GM23248 (cell line): Measurements from ENCODE around the gene SEC61B. TPM values are rescaled to one million over a fixed set of nuclear protein-coding genes. Genes with fewer than 3 reads are reported as not detected.

Experiments used
- DNase-seq: peaks from one replicate; pipeline ENCODE4 v3.0.0-alpha.2; 2015
- H2AFZ ChIP-seq: fragments of 200-600 bp; sonication (generic); 2 replicates; pipeline ENCODE4 v1.6.1; 2016; ENCODE audit warnings: antibody characterized with exemption
- H3F3A ChIP-seq: fragments of 200-600 bp; sonication (generic); 2 replicates; pipeline ENCODE4 v1.6.1; 2016; ENCODE audit warnings: mild to moderate bottlenecking, antibody characterized with exemption, mixed run types; ENCODE audit not compliant: insufficient read depth
- H3K27ac ChIP-seq: fragments of 200-600 bp; sonication (generic); 2 replicates; pipeline ENCODE4 v1.5.1; 2016; ENCODE audit warnings: mild to moderate bottlenecking
- H3K27me3 ChIP-seq: fragments of 200-600 bp; sonication (generic); replicated peaks from 2 replicates; pipeline ENCODE4 v1.6.1; 2016; ENCODE audit warnings: mild to moderate bottlenecking; ENCODE audit not compliant: insufficient read depth
- H3K36me3 ChIP-seq: fragments of 200-600 bp; sonication (generic); 2 replicates; pipeline ENCODE4 v1.6.1; 2016; ENCODE audit warnings: low read depth, mild to moderate bottlenecking
- H3K4me1 ChIP-seq: fragments of 200-600 bp; sonication (generic); 2 replicates; pipeline ENCODE4 v1.6.1; 2016; ENCODE audit warnings: mild to moderate bottlenecking; ENCODE audit not compliant: insufficient read depth
- H3K4me2 ChIP-seq: fragments of 200-600 bp; sonication (generic); one replicate; pipeline ENCODE4 v1.6.1; 2016; ENCODE audit warnings: mild to moderate bottlenecking; ENCODE audit not compliant: unreplicated experiment
- H3K4me3 ChIP-seq: fragments of 200-600 bp; sonication (generic); 2 replicates; pipeline ENCODE4 v1.5.1; 2016; ENCODE audit warnings: mild to moderate bottlenecking
- H3K79me2 ChIP-seq: fragments of 200-600 bp; sonication (generic); 2 replicates; pipeline ENCODE4 v1.6.1; 2016; ENCODE audit warnings: mild to moderate bottlenecking; ENCODE audit not compliant: insufficient read depth
- H3K9ac ChIP-seq: fragments of 200-600 bp; sonication (generic); 2 replicates; pipeline ENCODE4 v1.6.1; 2016; ENCODE audit warnings: mild to moderate bottlenecking
- H3K9me2 ChIP-seq: fragments of 200-600 bp; sonication (generic); 2 replicates; pipeline ENCODE4 v1.6.1; 2016; ENCODE audit warnings: mixed run types, mild to moderate bottlenecking, moderate library complexity; ENCODE audit not compliant: insufficient read depth
- H3K9me3 ChIP-seq: fragments of 200-600 bp; sonication (generic); one replicate; pipeline ENCODE4 v1.6.1; 2017; ENCODE audit warnings: low read depth
- H4K20me1 ChIP-seq: fragments of 200-600 bp; sonication (generic); 2 replicates; pipeline ENCODE4 v1.6.0; 2016; ENCODE audit not compliant: insufficient read depth
- EZH2 ChIP-seq: fragments of 200-600 bp; sonication (generic); IDR thresholded peaks from 2 replicates; pipeline ENCODE4 v1.6.1; 2018; ENCODE audit warnings: antibody characterized with exemption, mild to moderate bottlenecking; ENCODE audit not compliant: insufficient read depth, poor library complexity, severe bottlenecking
- EZH2phosphoT487 ChIP-seq: fragments of 200-600 bp; sonication (generic); IDR thresholded peaks from 2 replicates; pipeline ENCODE4 v1.6.1; 2018; ENCODE audit warnings: antibody characterized with exemption, moderate library complexity, mild to moderate bottlenecking, low read depth; ENCODE audit not compliant: insufficient read depth
- WGBS, 2 experiments: methylation state at CpG; one replicate each; pipeline ENCODE4 v1.1.6; 2015 to 2017; ENCODE audit warnings: low lambda C conversion rate in 2 of 2, low coverage in 1 of 2; ENCODE audit errors: missing lambda C conversion rate in 2 of 2; 5-methylcytosine and 5-hydroxymethylcytosine counted together
- in situ Hi-C: fragments of 300-500 bp; cut with MboI; formaldehyde crosslinking; loops from 2 replicates; pipeline ENCODE4 v1.15.0; 2020
- polyA plus RNA-seq: library from polyadenylated mRNA; unstranded; fragments of >200 nt; fragmentation: Nextera tagmentation; extraction: Ambion mirVana; gene quantifications from 2 replicates; pipeline ENCODE4 v1.2.1, GENCODE V29; 2016
- small RNA-seq: library from RNA; depleted of rRNA; stranded (forward); fragments of <200 nt; gene quantifications from one replicate; pipeline ENCODE3, GENCODE V24; 2014; ENCODE audit warnings: low read depth, low replicate concordance
- total RNA-seq: library from RNA; depleted of rRNA; stranded (reverse); fragments of >200 nt; shearing (Covaris generic); gene quantifications from 2 replicates; pipeline ENCODE4 v1.2.3, GENCODE V29; 2014; rRNA removed

Gene SEC61B
- total and polyA plus RNA-seq, 2 experiments from 2014 or later: 127 to 428 TPM

- peak overlapping the region; percentile 1 for H3K4me2 ChIP-seq
- no peaks in the 10 kb centered on the region for H3K27me3 ChIP-seq
- in situ Hi-C loops: loop anchor here (25.0 kb wide), 1 partner anchor 743 kb away; no protein-coding TSS in a partner anchor
- no peaks in the 10 kb centered on the region for H3K9me3 ChIP-seq
- no peak overlapping the region for H3K4me3 ChIP-seq
- no peaks in the 10 kb centered on the region for H4K20me1 ChIP-seq
- 0 to 1% methylated on average over 3 of the region's 3 CpGs for WGBS, 2 experiments
- no peaks in the 10 kb centered on the region for H3K9me2 ChIP-seq
- H3K79me2 ChIP-seq: no peaks in the 10 kb centered on the region
- H3K4me1 ChIP-seq: peaks cover 8% of the 10 kb centered on the region
- TF ChIP-seq EZH2phosphoT487: peak; percentile 98
- TF ChIP-seq EZH2: no peak
- H3K36me3 ChIP-seq: no peaks in the 10 kb centered on the region
- H3K9ac ChIP-seq: no peak overlapping the region
- peak; percentile 87 for DNase-seq
- H2AFZ ChIP-seq: no peak overlapping the region
- peak overlapping the region; percentile 58 for H3K27ac ChIP-seq
- peaks cover 13% of the 10 kb centered on the region; the same call in 1 of the 2 replicates for H3F3A ChIP-seq
Observed at GRCh38 chr9:99269416-99269815, 47.3 kb downstream of the SEC61B start.

DNA sequence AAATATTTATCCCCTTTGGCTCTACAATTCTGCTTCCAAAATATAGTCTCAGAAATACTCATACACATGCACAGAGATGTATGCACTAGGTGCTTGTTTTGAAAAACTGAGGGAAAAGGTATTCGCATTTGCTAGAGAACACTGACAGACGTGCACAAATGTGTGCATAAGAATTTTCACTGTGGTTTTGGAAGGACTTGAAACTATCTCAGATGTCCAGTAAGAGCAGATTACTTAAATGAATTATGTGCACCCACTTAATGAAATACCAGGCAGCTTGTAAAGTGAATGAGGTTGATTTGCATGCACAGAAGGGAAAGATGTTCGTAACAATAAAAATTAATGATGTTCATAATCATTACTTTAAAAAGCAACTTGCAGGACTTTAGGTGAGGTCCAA lies 48.4 kb downstream of the SEC61B start:
- peaks cover 8% of the 10 kb centered on the region for H3K4me1 ChIP-seq
- no peak overlapping the region for H2AFZ ChIP-seq
- H3F3A ChIP-seq: peaks cover 13% of the 10 kb centered on the region; the same call in 1 of the 2 replicates
- TF ChIP-seq EZH2: no peak
- no peak for TF ChIP-seq EZH2phosphoT487
- no peaks in the 10 kb centered on the region for H3K9me3 ChIP-seq
- WGBS, 2 experiments: 63 to 68% methylated on average over 3 of the region's 3 CpGs
- in situ Hi-C loops: loop anchor here (10.0 to 25.0 kb wide), 2 partner anchors 534 to 742 kb away; no protein-coding TSS in a partner anchor
- H3K9me2 ChIP-seq: no peaks in the 10 kb centered on the region
- H3K9ac ChIP-seq: no peak overlapping the region
- no peak overlapping the region for H3K4me2 ChIP-seq
- no peaks in the 10 kb centered on the region for H3K79me2 ChIP-seq
- no peaks in the 10 kb centered on the region for H4K20me1 ChIP-seq
- no peak for DNase-seq
- H3K27me3 ChIP-seq: no peaks in the 10 kb centered on the region
- H3K27ac ChIP-seq: no peak overlapping the region
- no peaks in the 10 kb centered on the region for H3K36me3 ChIP-seq
- no peak overlapping the region for H3K4me3 ChIP-seq

GRCh38 chr9:99272836-99273235 lies 50.8 kb downstream of the SEC61B start:
- H3K27ac ChIP-seq: no peak overlapping the region
- H3K4me3 ChIP-seq: no peak overlapping the region
- no peaks in the 10 kb centered on the region for H3K9me3 ChIP-seq
- DNase-seq: no peak
- TF ChIP-seq EZH2 (no peak), EZH2phosphoT487 (no peak)
- peaks cover 13% of the 10 kb centered on the region; the same call in 1 of the 2 replicates for H3F3A ChIP-seq
- no peaks in the 10 kb centered on the region for H3K36me3 ChIP-seq
- in situ Hi-C loops: loop anchor here (10.0 to 25.0 kb wide), 2 partner anchors 532 to 739 kb away; no protein-coding TSS in a partner anchor
- H3K4me2 ChIP-seq: no peak overlapping the region
- no peaks in the 10 kb centered on the region for H3K79me2 ChIP-seq
- no peaks in the 10 kb centered on the region for H3K27me3 ChIP-seq
- H2AFZ ChIP-seq: no peak overlapping the region
- H3K4me1 ChIP-seq: peaks cover 8% of the 10 kb centered on the region
- no peaks in the 10 kb centered on the region for H4K20me1 ChIP-seq
- no peak overlapping the region for H3K9ac ChIP-seq
- no peaks in the 10 kb centered on the region for H3K9me2 ChIP-seq

GRCh38 chr9:99274016-99274415 lies 51.9 kb downstream of the SEC61B start:
- H3K9me3 ChIP-seq: no peaks in the 10 kb centered on the region
- no peak overlapping the region for H2AFZ ChIP-seq
- H3K4me1 ChIP-seq: peaks cover 2% of the 10 kb centered on the region
- no peak overlapping the region for H3K4me3 ChIP-seq
- no peaks in the 10 kb centered on the region for H3K9me2 ChIP-seq
- H3K9ac ChIP-seq: no peak overlapping the region
- H3K27me3 ChIP-seq: no peaks in the 10 kb centered on the region
- in situ Hi-C loops: loop anchor here (10.0 to 25.0 kb wide), 2 partner anchors 531 to 738 kb away; no protein-coding TSS in a partner anchor
- H4K20me1 ChIP-seq: no peaks in the 10 kb centered on the region
- H3K4me2 ChIP-seq: no peak overlapping the region
- no peaks in the 10 kb centered on the region for H3K36me3 ChIP-seq
- 90 to 91% methylated on average over 5 of the region's 5 CpGs for WGBS, 2 experiments
- no peak for TF ChIP-seq EZH2
- TF ChIP-seq EZH2phosphoT487: no peak
- no peak for DNase-seq
- no peak overlapping the region for H3K27ac ChIP-seq
- H3K79me2 ChIP-seq: no peaks in the 10 kb centered on the region
- peaks cover 13% of the 10 kb centered on the region; the same call in 1 of the 2 replicates for H3F3A ChIP-seq

GRCh38 chr9:99274495-99274894 lies 52.4 kb downstream of the SEC61B start:
- H2AFZ ChIP-seq: no peak overlapping the region
- 45 to 48% methylated on average over 2 of the region's 2 CpGs for WGBS, 2 experiments
- H3K4me3 ChIP-seq: no peak overlapping the region
- H4K20me1 ChIP-seq: no peaks in the 10 kb centered on the region
- H3K36me3 ChIP-seq: no peaks in the 10 kb centered on the region
- no peaks in the 10 kb centered on the region for H3K79me2 ChIP-seq
- H3K27me3 ChIP-seq: no peaks in the 10 kb centered on the region
- H3K9me3 ChIP-seq: no peaks in the 10 kb centered on the region
- H3K9me2 ChIP-seq: no peaks in the 10 kb centered on the region
- H3F3A ChIP-seq: peaks cover 13% of the 10 kb centered on the region; the same call in 1 of the 2 replicates
- in situ Hi-C loops: loop anchor here (10.0 to 25.0 kb wide), 2 partner anchors 530 to 738 kb away; no protein-coding TSS in a partner anchor
- TF ChIP-seq EZH2 (no peak), EZH2phosphoT487 (no peak)
- no peak overlapping the region for H3K9ac ChIP-seq
- H3K4me2 ChIP-seq: no peak overlapping the region
- no peaks in the 10 kb centered on the region for H3K4me1 ChIP-seq
- H3K27ac ChIP-seq: no peak overlapping the region
- DNase-seq: no peak

Small RNA genes lying within 50 kb of the gene (small RNA-seq; reads per million reads assigned to genes)
- gene RN7SL794P: not detected

Other genes starting within 250 kb of the SEC61B start
- 73.9 and 75.1 TPM in 2 replicates for gene TGFBR1, start 117.2 kb upstream of the SEC61B start, total RNA-seq
- gene TGFBR1, start 117.2 kb upstream of the SEC61B start, polyA plus RNA-seq: 41.0 and 46.3 TPM in 2 replicates
- gene ALG2, start 340 bp upstream of the SEC61B start, total RNA-seq: 61.7 and 65.8 TPM in 2 replicates
- gene ALG2, start 340 bp upstream of the SEC61B start, polyA plus RNA-seq: 59.5 and 64.5 TPM in 2 replicates